ENCODE data around the gene XPNPEP3.
"Not testable (repeated sequence)": the region's sequence is repeated elsewhere in the genome, so short reads cannot be mapped to it uniquely, and the experiment has no call there.

The XPNPEP3 gene

DNA sequence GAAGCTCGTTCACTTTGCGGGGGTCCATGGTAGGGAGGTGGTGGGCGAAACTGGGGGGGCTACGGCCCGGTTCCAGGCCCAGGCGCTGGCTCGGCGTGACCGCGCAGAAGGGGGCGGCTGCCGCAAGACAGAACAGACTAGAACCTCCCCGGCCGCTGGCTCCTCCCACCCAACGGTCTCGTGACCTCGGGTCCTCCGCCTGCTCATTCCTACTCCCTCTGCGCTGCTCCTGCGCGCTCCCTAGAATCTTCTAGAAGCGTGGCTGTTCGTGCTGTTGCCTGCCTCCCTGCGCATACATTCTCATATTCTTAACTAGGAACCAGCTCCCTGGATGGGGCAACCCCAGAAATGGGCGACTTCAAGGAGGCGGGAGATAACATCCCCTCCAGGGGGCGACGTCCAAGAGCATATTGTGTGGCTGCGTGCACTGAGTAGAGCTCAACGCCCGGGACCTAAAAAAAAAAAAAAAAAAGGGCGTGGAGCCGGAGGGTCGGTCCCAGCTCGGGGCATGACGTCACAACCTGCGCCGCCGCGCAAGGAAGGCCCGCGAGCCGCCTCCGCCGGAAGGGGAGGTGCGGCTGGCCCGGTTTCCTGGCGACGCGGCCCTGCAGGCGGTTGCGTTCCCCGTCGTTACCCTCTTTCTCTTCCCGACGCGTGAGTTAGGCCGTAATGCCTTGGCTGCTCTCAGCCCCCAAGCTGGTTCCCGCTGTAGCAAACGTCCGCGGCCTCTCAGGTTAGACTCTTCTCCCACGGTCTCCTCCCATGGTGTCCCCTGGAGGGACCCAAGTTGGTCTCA lies at the start of gene XPNPEP3, which contains the start of gene ST13:
TSS of gene XPNPEP3 (plus strand) at position 636 of the 796 bp plus-strand sequence. CDS start at position 670, 34 bp downstream.
TSS of gene ST13 (minus strand) at position 127 of the 796 bp plus-strand sequence. CDS start at position 28, 99 bp downstream.
- in situ Hi-C loops (cut with HindIII; ENCODE audit: low sequenced_read_pairs) = loop anchor here (5.0 kb wide), 1 partner anchor 36 kb away; no protein-coding TSS in a partner anchor

GRCh38 chr22:40808018-40808841 lies 48.7 kb upstream of the XPNPEP3 start:
- in situ Hi-C loops (cut with HindIII; ENCODE audit: low sequenced_read_pairs) = no loop called here

GRCh38 chr22:40813912-40814315 lies 43.0 kb upstream of the XPNPEP3 start:
- in situ Hi-C loops (cut with HindIII; ENCODE audit: low sequenced_read_pairs) = no loop called here

DNA sequence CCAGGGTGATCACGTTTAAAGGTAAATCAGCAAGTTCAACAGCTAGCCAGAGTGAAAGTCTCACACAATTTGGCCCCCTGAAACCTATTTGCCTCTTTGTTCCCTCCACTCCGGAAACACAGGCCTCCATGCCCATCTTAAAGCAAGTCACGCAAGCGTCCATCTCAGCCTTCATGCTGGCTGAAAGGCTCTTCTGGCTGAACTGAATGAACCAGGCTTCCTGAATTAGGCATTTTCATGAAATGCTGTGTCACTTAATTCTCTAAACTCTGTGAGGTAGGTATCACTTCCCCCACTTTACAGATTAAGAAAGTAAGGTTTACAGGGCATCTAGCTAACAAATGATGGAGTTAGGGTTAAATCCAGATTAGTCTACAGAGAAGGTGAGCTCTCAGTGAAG lies 39.2 kb upstream of the XPNPEP3 start:
- in situ Hi-C loops (cut with HindIII; ENCODE audit: low sequenced_read_pairs) = no loop called here

DNA sequence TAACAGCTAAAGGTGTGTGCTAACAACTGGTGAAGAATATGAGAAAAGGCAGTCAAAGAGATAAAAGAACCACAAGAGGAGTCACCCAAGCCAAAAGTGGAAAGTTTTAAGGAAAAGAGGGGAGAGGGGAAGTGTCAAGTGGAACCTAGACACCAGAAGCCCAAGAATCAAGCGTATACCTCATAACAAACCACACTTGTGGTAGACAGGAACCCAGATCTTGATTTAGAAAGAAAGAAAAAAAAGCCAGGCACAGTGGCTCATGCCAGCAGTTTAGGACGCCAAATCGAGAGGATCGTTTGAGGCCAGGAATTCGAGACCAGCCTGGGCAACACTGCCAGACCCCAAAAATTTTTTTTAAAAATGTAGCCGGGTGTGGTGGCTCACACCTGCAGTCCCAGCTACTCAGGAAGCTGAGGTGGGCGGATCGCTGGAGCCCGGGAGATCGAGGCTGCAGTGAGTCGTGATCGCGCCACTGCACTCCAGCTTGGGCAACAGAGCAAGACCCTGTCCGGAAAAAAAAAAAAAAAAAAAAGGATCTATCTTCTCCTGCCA lies 38.7 kb upstream of the XPNPEP3 start:
- in situ Hi-C loops (cut with HindIII; ENCODE audit: low sequenced_read_pairs) = no loop called here

DNA sequence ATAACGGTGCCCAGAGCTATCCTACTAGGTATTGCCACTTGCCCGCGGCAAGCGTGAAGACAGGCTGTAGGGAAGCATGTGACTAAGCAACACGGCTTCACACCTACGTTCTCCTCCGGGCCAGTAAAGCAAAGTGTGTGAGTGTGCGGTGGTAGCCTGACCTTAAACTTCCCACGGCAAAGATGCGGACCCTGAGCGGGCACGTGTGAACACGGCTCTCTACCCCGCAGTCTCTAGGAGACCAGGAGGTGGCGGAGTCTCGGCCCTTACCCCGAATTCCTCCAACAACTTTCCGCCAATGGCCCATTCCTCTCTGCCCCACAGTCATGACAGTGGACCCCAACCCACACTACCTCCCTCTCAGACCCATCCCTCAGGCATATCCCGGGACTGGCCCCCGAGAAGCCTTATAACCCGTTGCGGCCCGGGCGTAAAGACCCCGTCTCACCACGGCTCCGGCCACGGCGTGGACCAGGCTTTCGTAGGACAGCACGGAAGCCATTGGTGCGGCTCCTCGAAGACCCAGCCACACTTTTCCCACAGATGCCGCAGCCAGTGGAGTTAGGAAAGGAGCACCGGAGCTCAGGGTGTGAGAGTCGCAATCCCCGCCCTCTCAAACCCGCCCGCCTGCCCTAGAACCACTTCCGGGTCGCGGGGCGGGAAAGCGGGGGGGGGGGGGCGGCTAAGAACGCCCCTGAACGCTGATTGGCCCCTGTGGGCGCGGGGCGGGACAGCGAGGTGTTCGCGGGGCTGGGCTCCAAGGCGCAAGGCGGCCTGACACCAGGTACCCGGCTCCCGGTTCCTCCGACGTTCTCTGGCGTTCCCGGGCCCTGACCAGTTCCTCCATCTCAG lies 38.0 kb upstream of the XPNPEP3 start, which contains the start of gene SLC25A17:
TSS of gene SLC25A17 (minus strand) at position 600 of the 852 bp plus-strand sequence. CDS start at position 502, 98 bp downstream.
- in situ Hi-C loops (cut with HindIII; ENCODE audit: low sequenced_read_pairs) = no loop called here

DNA sequence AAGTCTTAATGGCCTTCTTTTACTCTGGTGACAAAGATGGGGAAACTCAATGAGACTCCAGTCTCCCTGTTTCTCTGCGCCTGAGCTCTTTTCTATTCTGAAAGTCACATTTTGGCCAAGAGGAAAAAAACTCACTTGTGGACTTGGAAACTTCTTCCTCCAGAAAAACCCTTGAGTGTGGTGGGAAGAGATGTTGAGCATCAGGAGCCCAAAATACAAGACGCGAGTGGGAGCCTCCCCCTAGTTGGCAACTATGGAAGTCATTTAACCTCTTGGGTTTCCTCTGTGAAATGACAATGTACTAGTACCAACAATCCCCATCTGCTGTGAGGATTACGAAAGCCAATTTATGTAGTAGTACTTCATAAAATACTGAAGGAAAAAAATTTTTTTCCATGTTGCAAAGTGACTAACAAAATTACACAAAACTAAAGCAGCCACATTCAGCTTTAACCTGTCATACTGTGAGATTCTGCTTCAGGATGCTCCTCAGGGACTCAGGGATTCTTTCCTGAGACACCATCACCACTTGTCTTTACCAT lies 37.3 kb upstream of the XPNPEP3 start:
- in situ Hi-C loops (cut with HindIII; ENCODE audit: low sequenced_read_pairs) = no loop called here

DNA sequence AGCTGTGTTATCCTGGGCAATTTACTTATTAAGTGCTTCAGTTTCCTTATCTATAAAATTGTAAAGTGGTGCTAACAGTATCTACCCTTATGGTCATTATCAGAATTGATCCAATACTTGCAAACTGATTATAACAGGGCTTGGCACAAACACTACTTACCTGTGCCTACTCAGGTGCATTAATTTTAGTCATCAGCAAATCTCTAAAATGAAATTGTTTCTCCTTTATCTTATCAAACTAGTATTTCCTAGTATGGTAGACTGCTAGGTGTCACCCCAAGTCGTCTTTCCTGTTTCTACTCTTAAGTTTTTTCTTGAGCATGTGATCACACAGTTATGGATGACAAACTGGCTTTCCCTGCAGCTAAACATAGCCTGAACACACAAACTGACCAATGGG lies 33.5 kb upstream of the XPNPEP3 start:
- in situ Hi-C loops (cut with HindIII; ENCODE audit: low sequenced_read_pairs) = no loop called here

DNA sequence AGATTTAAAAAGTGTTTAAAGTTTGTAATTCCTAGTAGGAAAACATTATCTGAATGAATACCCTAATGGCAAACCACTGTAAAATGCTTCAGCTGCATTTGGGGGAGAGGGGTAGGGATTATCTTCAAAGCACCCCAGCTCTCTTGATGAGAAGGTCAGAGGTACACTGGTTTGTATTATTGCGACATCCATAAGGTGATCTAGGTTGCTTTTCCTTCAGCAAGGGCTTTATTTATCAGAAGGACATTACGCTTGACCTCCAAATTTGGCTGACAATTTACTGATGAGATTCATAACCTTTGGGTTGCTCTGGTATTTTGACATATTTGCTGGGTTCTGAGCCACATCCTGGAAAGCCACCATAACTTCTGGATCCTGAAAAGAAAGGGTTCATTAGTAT lies 30.7 kb upstream of the XPNPEP3 start:
- in situ Hi-C loops (cut with HindIII; ENCODE audit: low sequenced_read_pairs) = not testable (repeated sequence)

DNA sequence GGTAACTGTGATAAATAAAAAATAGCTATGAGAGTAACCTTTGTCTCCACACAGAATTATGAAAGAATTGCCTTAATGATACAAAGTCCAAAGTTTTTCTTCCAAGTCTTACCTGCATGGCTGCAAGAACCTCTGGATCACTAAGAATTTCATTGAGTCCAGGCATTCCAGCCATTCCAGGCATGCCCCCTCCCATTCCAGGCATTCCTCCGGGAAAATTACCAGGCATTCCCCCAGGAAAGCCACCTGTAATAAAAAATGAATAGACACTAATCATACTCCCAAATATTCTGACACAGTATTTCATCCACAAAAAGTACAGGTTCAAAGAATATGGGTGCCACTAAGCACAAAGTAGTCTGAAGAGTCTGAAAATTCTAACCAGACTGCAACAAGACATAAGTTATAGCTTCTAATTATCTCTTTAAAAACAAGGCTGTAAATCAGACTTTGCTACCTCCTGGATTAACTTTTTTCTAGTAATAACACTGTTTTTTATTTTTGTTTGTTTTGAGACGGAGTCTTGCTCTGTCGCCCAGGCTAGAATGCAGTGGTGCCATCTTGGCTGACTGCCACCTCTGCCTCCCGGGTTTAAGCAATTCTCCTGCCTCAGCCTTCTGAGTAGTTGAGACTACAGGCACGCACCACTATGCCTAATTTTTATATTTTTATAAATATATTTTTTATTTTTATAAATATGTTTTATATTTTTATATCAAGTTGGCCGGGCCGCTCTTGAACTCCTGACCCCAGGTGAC lies 29.8 kb upstream of the XPNPEP3 start:
- in situ Hi-C loops (cut with HindIII; ENCODE audit: low sequenced_read_pairs) = no loop called here

DNA sequence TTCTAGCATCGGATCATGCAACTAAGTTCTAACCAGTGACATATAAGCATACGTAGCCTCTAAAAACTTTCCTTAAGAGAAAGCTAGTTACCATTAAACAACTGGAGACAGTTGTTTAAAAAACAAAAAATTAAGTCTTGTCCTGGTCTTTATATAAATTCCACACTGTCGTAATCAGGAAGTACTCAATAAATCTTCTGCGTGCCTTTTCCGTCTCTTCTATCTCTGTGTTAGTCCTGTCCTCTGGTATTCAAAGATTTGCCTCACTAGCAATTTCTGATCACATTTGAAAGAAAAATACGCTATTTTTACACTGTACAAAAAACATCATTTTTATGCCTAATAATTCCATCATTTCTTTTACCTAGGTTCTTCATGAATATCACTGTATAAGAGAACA lies 27.8 kb upstream of the XPNPEP3 start:
- in situ Hi-C loops (cut with HindIII; ENCODE audit: low sequenced_read_pairs) = no loop called here

DNA sequence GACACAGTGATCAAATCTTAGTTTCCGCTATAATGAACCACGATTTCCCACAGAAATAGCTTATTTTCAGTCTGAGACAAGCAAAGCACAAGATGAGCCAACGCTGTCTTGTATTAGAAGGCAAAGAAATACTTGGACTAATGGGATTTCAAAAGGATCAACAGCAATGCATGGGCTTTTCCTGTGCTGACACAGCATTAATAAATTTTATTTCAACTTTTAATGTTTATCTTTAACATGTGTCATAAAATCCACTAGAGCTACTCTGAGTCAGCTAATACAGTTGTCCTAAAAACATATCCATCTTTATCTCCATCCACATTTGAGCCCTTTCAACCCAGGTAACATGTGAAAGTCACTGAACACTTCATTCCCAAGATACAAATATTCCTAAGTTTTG lies 22.3 kb upstream of the XPNPEP3 start:
- in situ Hi-C loops (cut with HindIII; ENCODE audit: low sequenced_read_pairs) = no loop called here

DNA sequence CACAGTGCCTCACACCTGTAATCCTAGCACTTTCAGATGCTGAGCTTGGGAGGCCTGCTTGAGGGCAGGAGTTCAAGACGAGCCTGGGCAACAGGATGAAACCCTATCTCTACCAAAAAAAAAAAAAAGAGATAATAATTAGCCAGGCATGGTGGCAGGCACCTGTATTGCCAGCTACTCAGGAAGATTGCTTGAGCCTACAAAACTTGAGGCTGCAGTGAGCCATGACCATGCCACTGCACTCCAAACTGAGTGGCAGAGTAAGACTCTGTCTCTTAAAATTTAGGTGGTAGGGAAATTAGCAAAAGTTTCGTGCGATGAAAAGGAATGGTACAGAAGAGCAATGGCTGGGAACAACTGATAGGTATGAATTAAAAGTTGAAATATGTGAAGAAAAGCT lies 18.5 kb upstream of the XPNPEP3 start:
- in situ Hi-C loops (cut with HindIII; ENCODE audit: low sequenced_read_pairs) = no loop called here

- in situ Hi-C loops (cut with HindIII; ENCODE audit: low sequenced_read_pairs) = no loop called here
These were observed 12.0 kb upstream of the XPNPEP3 start for GRCh38 chr22:40844951-40845350.

DNA sequence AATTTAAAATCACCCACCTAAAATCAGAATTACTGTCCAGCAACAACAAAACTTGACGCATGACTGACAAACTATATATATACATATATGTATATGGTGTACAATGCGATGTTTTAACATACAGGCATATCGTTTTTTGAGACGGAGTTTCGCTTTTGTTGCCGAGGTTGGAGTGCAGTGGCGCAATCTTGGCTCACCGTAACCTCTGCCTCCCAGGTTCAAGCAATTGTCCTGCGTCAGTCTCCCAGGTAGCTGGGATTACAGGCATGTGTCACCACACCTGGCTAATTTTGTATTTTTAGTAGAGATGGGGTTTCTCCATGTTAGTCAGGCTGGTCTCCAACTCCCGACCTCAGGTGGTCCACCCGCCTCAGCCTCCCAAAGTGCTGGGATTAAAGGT lies 11.1 kb upstream of the XPNPEP3 start:
- in situ Hi-C loops (cut with HindIII; ENCODE audit: low sequenced_read_pairs) = not testable (repeated sequence)

DNA sequence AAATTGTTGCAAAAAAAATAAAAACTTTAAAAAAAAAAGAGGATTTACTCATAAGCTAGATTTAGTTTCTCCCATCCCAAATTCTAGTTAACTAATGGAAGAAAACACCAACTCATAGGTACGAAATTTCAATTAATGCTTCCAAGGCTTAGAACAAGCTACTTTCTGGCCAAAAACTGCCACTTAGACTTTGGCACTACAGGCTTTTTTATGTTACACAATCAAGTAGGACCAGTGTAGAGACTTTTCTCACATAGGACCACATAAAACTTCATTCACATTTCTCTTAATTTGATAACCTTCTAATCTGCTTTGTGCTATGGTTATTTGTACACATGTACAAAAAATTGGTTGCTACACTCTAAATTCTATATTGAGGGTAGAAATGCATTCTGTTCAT lies 3.6 kb upstream of the XPNPEP3 start:
- in situ Hi-C loops (cut with HindIII; ENCODE audit: low sequenced_read_pairs) = no loop called here

DNA sequence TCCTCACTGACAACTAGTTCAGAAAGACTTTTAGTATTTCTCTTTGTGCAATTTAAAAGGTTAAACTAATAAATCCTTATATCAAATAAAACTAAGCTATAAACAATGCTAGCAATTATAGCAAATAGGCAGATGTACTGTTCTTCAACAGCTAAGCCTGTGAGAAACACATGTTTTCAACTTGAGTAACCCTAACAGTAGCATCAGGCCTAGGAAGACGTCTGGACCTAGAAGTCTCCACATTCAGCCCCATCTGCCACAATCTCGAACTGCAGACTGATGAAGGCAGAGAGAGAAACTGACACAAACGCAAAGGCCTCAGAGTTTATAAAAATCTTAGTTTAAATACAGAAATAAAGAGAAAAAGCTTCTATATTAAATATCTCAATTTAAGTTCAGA lies 3.0 kb upstream of the XPNPEP3 start:
- in situ Hi-C loops (cut with HindIII; ENCODE audit: low sequenced_read_pairs) = no loop called here

- in situ Hi-C loops (cut with HindIII; ENCODE audit: low sequenced_read_pairs) = loop anchor here (5.0 kb wide), 1 partner anchor 37 kb away; no protein-coding TSS in a partner anchor
These were observed 1.6 kb upstream of the XPNPEP3 start for GRCh38 chr22:40855071-40855978.
